Measurements from ENCODE around the gene EIF2D.
"Not testable (repeated sequence)": the region's sequence is repeated elsewhere in the genome, so short reads cannot be mapped to it uniquely, and the experiment has no call there.

Gene EIF2D

GRCh38 chr1:206653715-206654459, 41.6 kb upstream of the EIF2D start:
- Histone ChIP-seq H3K4me1 (ENCODE audit: control insufficient read depth in 1 of 2, insufficient read depth in 2 of 2, low read length in 2 of 2) (peaks cover 9 to 16% of the 10 kb centered on the region in 2 donors), H3K9ac (ENCODE audit: low read depth in 1 of 2, low read length in 2 of 2) (no peak overlapping the region), H3K36me3 (ENCODE audit: control insufficient read depth in 1 of 2, insufficient read depth in 2 of 2, low read length in 2 of 2) (no peaks in the 10 kb centered on the region), H3K27ac (ENCODE audit: low read depth, low read length) (no peak overlapping the region), H3K9me3 (ENCODE audit: control insufficient read depth in 1 of 2, low read length in 2 of 2) (no peaks in the 10 kb centered on the region), H3K27me3 (ENCODE audit: control insufficient read depth in 1 of 2, insufficient read depth in 2 of 2, low read length in 2 of 2) (no peaks in the 10 kb centered on the region), H3K4me3 (ENCODE audit: low read depth in 1 of 2, low read length in 2 of 2) (no peak overlapping the region)

- H3K9ac ChIP-seq (ENCODE audit: low read depth in 1 of 2, low read length in 2 of 2) = no peak overlapping the region
- no peak overlapping the region for H3K27ac ChIP-seq (ENCODE audit: low read depth, low read length)
- no peaks in the 10 kb centered on the region for H3K36me3 ChIP-seq (ENCODE audit: control insufficient read depth in 1 of 2, insufficient read depth in 2 of 2, low read length in 2 of 2)
- H3K4me1 ChIP-seq (ENCODE audit: control insufficient read depth in 1 of 2, insufficient read depth in 2 of 2, low read length in 2 of 2) = peaks cover 0 to 7% of the 10 kb centered on the region in 2 donors
- H3K4me3 ChIP-seq (ENCODE audit: low read depth in 1 of 2, low read length in 2 of 2) = no peak overlapping the region
- H3K27me3 ChIP-seq (ENCODE audit: control insufficient read depth in 1 of 2, insufficient read depth in 2 of 2, low read length in 2 of 2) = no peaks in the 10 kb centered on the region
- no peaks in the 10 kb centered on the region for H3K9me3 ChIP-seq (ENCODE audit: control insufficient read depth in 1 of 2, low read length in 2 of 2)
Observed at GRCh38 chr1:206651958-206652890, 40.0 kb upstream of the EIF2D start.

- H3K27ac ChIP-seq (ENCODE audit: low read depth, low read length) = no peak overlapping the region
Observed at GRCh38 chr1:206651014-206651413, 38.7 kb upstream of the EIF2D start.

GRCh38 chr1:206649261-206649921, 37.1 kb upstream of the EIF2D start:
- no peak overlapping the region for H3K27ac ChIP-seq (ENCODE audit: low read depth, low read length)
- no peak overlapping the region for H3K9ac ChIP-seq (ENCODE audit: low read depth in 1 of 2, low read length in 2 of 2)
- no peaks in the 10 kb centered on the region for H3K36me3 ChIP-seq (ENCODE audit: control insufficient read depth in 1 of 2, insufficient read depth in 2 of 2, low read length in 2 of 2)

More at GRCh38 chr1:206651014-206651413, 38.7 kb upstream of the EIF2D start:
- Histone ChIP-seq H3K4me1 (ENCODE audit: control insufficient read depth in 1 of 2, insufficient read depth in 2 of 2, low read length in 2 of 2) (peaks cover 0 to 7% of the 10 kb centered on the region in 2 donors), H3K9ac (ENCODE audit: low read depth in 1 of 2, low read length in 2 of 2) (no peak overlapping the region), H3K9me3 (ENCODE audit: control insufficient read depth in 1 of 2, low read length in 2 of 2) (no peaks in the 10 kb centered on the region), H3K4me3 (ENCODE audit: low read depth in 1 of 2, low read length in 2 of 2) (no peak overlapping the region), H3K36me3 (ENCODE audit: control insufficient read depth in 1 of 2, insufficient read depth in 2 of 2, low read length in 2 of 2) (no peaks in the 10 kb centered on the region), H3K27me3 (ENCODE audit: control insufficient read depth in 1 of 2, insufficient read depth in 2 of 2, low read length in 2 of 2) (no peaks in the 10 kb centered on the region)

GRCh38 chr1:206647224-206647623, 35.0 kb upstream of the EIF2D start:
- no peaks in the 10 kb centered on the region for H3K4me1 ChIP-seq (ENCODE audit: control insufficient read depth in 1 of 2, insufficient read depth in 2 of 2, low read length in 2 of 2)
- no peaks in the 10 kb centered on the region for H3K9me3 ChIP-seq (ENCODE audit: control insufficient read depth in 1 of 2, low read length in 2 of 2)
- H3K27ac ChIP-seq (ENCODE audit: low read depth, low read length) = no peak overlapping the region
- no peak overlapping the region for H3K4me3 ChIP-seq (ENCODE audit: low read depth in 1 of 2, low read length in 2 of 2)
- H3K36me3 ChIP-seq (ENCODE audit: control insufficient read depth in 1 of 2, insufficient read depth in 2 of 2, low read length in 2 of 2) = no peaks in the 10 kb centered on the region
- H3K27me3 ChIP-seq (ENCODE audit: control insufficient read depth in 1 of 2, insufficient read depth in 2 of 2, low read length in 2 of 2) = no peaks in the 10 kb centered on the region
- no peak overlapping the region for H3K9ac ChIP-seq (ENCODE audit: low read depth in 1 of 2, low read length in 2 of 2)

More at GRCh38 chr1:206649261-206649921, 37.1 kb upstream of the EIF2D start:
- H3K4me3 ChIP-seq (ENCODE audit: low read depth in 1 of 2, low read length in 2 of 2) = no peak overlapping the region
- no peaks in the 10 kb centered on the region for H3K27me3 ChIP-seq (ENCODE audit: control insufficient read depth in 1 of 2, insufficient read depth in 2 of 2, low read length in 2 of 2)
- H3K9me3 ChIP-seq (ENCODE audit: control insufficient read depth in 1 of 2, low read length in 2 of 2) = no peaks in the 10 kb centered on the region
- H3K4me1 ChIP-seq (ENCODE audit: control insufficient read depth in 1 of 2, insufficient read depth in 2 of 2, low read length in 2 of 2) = peaks cover 0 to 7% of the 10 kb centered on the region in 2 donors

- no peaks in the 10 kb centered on the region for H3K4me1 ChIP-seq (ENCODE audit: control insufficient read depth in 1 of 2, insufficient read depth in 2 of 2, low read length in 2 of 2)
- H3K9ac ChIP-seq (ENCODE audit: low read depth in 1 of 2, low read length in 2 of 2) = no peak overlapping the region
- no peaks in the 10 kb centered on the region for H3K36me3 ChIP-seq (ENCODE audit: control insufficient read depth in 1 of 2, insufficient read depth in 2 of 2, low read length in 2 of 2)
- H3K27me3 ChIP-seq (ENCODE audit: control insufficient read depth in 1 of 2, insufficient read depth in 2 of 2, low read length in 2 of 2) = no peaks in the 10 kb centered on the region
- H3K27ac ChIP-seq (ENCODE audit: low read depth, low read length) = no peak overlapping the region
- no peaks in the 10 kb centered on the region for H3K9me3 ChIP-seq (ENCODE audit: control insufficient read depth in 1 of 2, low read length in 2 of 2)
- no peak overlapping the region for H3K4me3 ChIP-seq (ENCODE audit: low read depth in 1 of 2, low read length in 2 of 2)
Observed at GRCh38 chr1:206646504-206646903, 34.2 kb upstream of the EIF2D start.

- H3K27me3 ChIP-seq (ENCODE audit: control insufficient read depth in 1 of 2, insufficient read depth in 2 of 2, low read length in 2 of 2) = no peaks in the 10 kb centered on the region
- H3K9me3 ChIP-seq (ENCODE audit: control insufficient read depth in 1 of 2, low read length in 2 of 2) = no peaks in the 10 kb centered on the region
- H3K4me3 ChIP-seq (ENCODE audit: low read depth in 1 of 2, low read length in 2 of 2) = no peak overlapping the region
- H3K36me3 ChIP-seq (ENCODE audit: control insufficient read depth in 1 of 2, insufficient read depth in 2 of 2, low read length in 2 of 2) = no peaks in the 10 kb centered on the region
- H3K9ac ChIP-seq (ENCODE audit: low read depth in 1 of 2, low read length in 2 of 2) = no peak overlapping the region
- H3K27ac ChIP-seq (ENCODE audit: low read depth, low read length) = no peak overlapping the region
- no peaks in the 10 kb centered on the region for H3K4me1 ChIP-seq (ENCODE audit: control insufficient read depth in 1 of 2, insufficient read depth in 2 of 2, low read length in 2 of 2)
Observed at GRCh38 chr1:206643118-206643698, 30.9 kb upstream of the EIF2D start.

- H3K27me3 ChIP-seq (ENCODE audit: control insufficient read depth in 1 of 2, insufficient read depth in 2 of 2, low read length in 2 of 2); H3K36me3 ChIP-seq (ENCODE audit: control insufficient read depth in 1 of 2, insufficient read depth in 2 of 2, low read length in 2 of 2); H3K9me3 ChIP-seq (ENCODE audit: control insufficient read depth in 1 of 2, low read length in 2 of 2); H3K4me1 ChIP-seq (ENCODE audit: control insufficient read depth in 1 of 2, insufficient read depth in 2 of 2, low read length in 2 of 2); H3K4me3 ChIP-seq (ENCODE audit: low read depth in 1 of 2, low read length in 2 of 2); H3K9ac ChIP-seq (ENCODE audit: low read depth in 1 of 2, low read length in 2 of 2); H3K27ac ChIP-seq (ENCODE audit: low read depth, low read length): not testable (repeated sequence)
Observed at GRCh38 chr1:206642074-206642473, 29.8 kb upstream of the EIF2D start.

- peaks cover 12 to 13% of the 10 kb centered on the region in 2 donors for H3K4me1 ChIP-seq (ENCODE audit: control insufficient read depth in 1 of 2, insufficient read depth in 2 of 2, low read length in 2 of 2)
- no peak overlapping the region for H3K27ac ChIP-seq (ENCODE audit: low read depth, low read length)
- no peak overlapping the region for H3K4me3 ChIP-seq (ENCODE audit: low read depth in 1 of 2, low read length in 2 of 2)
- H3K9me3 ChIP-seq (ENCODE audit: control insufficient read depth in 1 of 2, low read length in 2 of 2) = no peaks in the 10 kb centered on the region
- no peaks in the 10 kb centered on the region for H3K36me3 ChIP-seq (ENCODE audit: control insufficient read depth in 1 of 2, insufficient read depth in 2 of 2, low read length in 2 of 2)
- no peak overlapping the region for H3K9ac ChIP-seq (ENCODE audit: low read depth in 1 of 2, low read length in 2 of 2)
- no peaks in the 10 kb centered on the region for H3K27me3 ChIP-seq (ENCODE audit: control insufficient read depth in 1 of 2, insufficient read depth in 2 of 2, low read length in 2 of 2)
Observed at GRCh38 chr1:206637605-206638004, 25.3 kb upstream of the EIF2D start.

Measured in duodenal mucosa (tissue), 2 donors.